B cell (primary cell): ENCODE data around the gene NINL. TPM values are rescaled to one million over a fixed set of nuclear protein-coding genes. Genes with fewer than 3 reads are reported as not detected.

Experiments used
- ATAC-seq: fragments of 200-7000 bp; cut with Tn5 transposase; one replicate; pipeline ENCODE4 v1.10.0; 2021; ENCODE audit warnings: low read depth, mild to moderate bottlenecking, moderate number of reproducible peaks, moderate library complexity
- CTCF ChIA-PET: fragments of 350-600 bp; sonication (Branson Sonifier 250); formaldehyde crosslinking; loops from one replicate; lab custom pipeline; 2021; ENCODE audit warnings: antibody characterized with exemption, inconsistent platforms; lab: Charles Lee
- POLR2A ChIA-PET: fragments of 350-600 bp; sonication (Branson Sonifier 250); formaldehyde crosslinking; loops from one replicate; lab custom pipeline; 2021; ENCODE audit warnings: antibody characterized with exemption; lab: Charles Lee
- DNase-seq: peaks from one replicate; pipeline ENCODE4 v3.0.0; 2013
- H2AFZ ChIP-seq: 2 replicates; pipeline ENCODE4 v1.6.1; 2012; ENCODE audit warnings: mild to moderate bottlenecking, low read depth, low read length; ENCODE audit not compliant: insufficient read depth, poor library complexity, severe bottlenecking
- H3K27ac ChIP-seq, 2 donors: 1 replicate in 1 of 2; 2 replicates in 1 of 2; pipeline ENCODE4 v1.5.1; 2012 to 2013; ENCODE audit warnings: low read length in 2 of 2, mild to moderate bottlenecking in 2 of 2, moderate library complexity in 1 of 2
- H3K27me3 ChIP-seq, 4 experiments: fragments of 200-600 bp in 1 of 4; sonication (generic) in 1 of 4; replicated peaks in 1 of 4; 1 replicate in 2 of 4; 2 replicates in 2 of 4; pipeline versions ENCODE4 v1.6.1 to v1.7.0; 2013 to 2016; ENCODE audit warnings: low read length in 3 of 4, mild to moderate bottlenecking in 2 of 4, mixed read lengths in 1 of 4, moderate library complexity in 1 of 4; ENCODE audit not compliant: insufficient read depth in 4 of 4, control insufficient read depth in 3 of 4; ENCODE audit errors: control extremely low read depth in 1 of 4
- H3K36me3 ChIP-seq, 2 experiments: replicated peaks in 1 of 2; 1 replicate in 1 of 2; 2 replicates in 1 of 2; pipeline versions ENCODE4 v1.6.1 to v1.7.1; 2013; ENCODE audit warnings: low read length in 1 of 2; ENCODE audit not compliant: insufficient read depth in 2 of 2, control insufficient read depth in 1 of 2; ENCODE audit errors: control extremely low read depth in 1 of 2, extremely low read depth in 1 of 2
- H3K4me1 ChIP-seq, 2 donors: fragments of 200-600 bp in 1 of 2; sonication (generic) in 1 of 2; 1 replicate in 1 of 2; 2 replicates in 1 of 2; pipeline versions ENCODE4 v1.5.1 to v1.6.1; 2013 to 2017; ENCODE audit warnings: low read length in 2 of 2; ENCODE audit not compliant: control insufficient read depth in 2 of 2, insufficient read depth in 2 of 2
- H3K4me2 ChIP-seq: replicated peaks from 2 replicates; pipeline ENCODE3; 2012; ENCODE audit warnings: mild to moderate bottlenecking, low read depth, low read length; ENCODE audit not compliant: poor library complexity, severe bottlenecking
- H3K4me3 ChIP-seq, 5 experiments: fragments of 200-600 bp in 1 of 5; sonication (generic) in 1 of 5; 1 replicate in 3 of 5; 2 replicates in 2 of 5; pipeline versions ENCODE4 v1.5.1 to v1.7.0; 2011 to 2016; ENCODE audit warnings: low read length in 4 of 5, mild to moderate bottlenecking in 4 of 5, low read depth in 2 of 5, control low read depth in 1 of 5, moderate library complexity in 1 of 5; ENCODE audit not compliant: insufficient read depth in 1 of 5; ENCODE audit errors: control extremely low read depth in 1 of 5, extremely low read depth in 1 of 5
- H3K79me2 ChIP-seq: fragments of 200-600 bp; sonication (generic); one replicate; pipeline ENCODE4 v1.6.0; 2016; ENCODE audit warnings: low read length; ENCODE audit not compliant: control insufficient read depth, insufficient read depth
- H3K9ac ChIP-seq: fragments of 200-600 bp; sonication (generic); 2 replicates; pipeline ENCODE4 v1.6.1; 2017; ENCODE audit warnings: mild to moderate bottlenecking, low read length, moderate library complexity
- H3K9me3 ChIP-seq, 3 donors: one replicate each; pipeline versions ENCODE4 v1.6.1 to v1.7.1; 2013; ENCODE audit warnings: low read length in 2 of 3; ENCODE audit not compliant: control insufficient read depth in 2 of 3, insufficient read depth in 1 of 3; ENCODE audit errors: control extremely low read depth in 1 of 3
- H4K20me1 ChIP-seq: 2 replicates; pipeline ENCODE4 v1.6.0; 2012; ENCODE audit warnings: mild to moderate bottlenecking, low read length; ENCODE audit not compliant: insufficient read depth, control insufficient read depth, poor library complexity, severe bottlenecking
- H3K27ac Mint-ChIP-seq: one replicate; pipeline ENCODE4 v1.8.0; 2021; ENCODE audit warnings: mixed read lengths
- H3K27me3 Mint-ChIP-seq: one replicate; pipeline ENCODE4 v1.8.0; 2021; ENCODE audit warnings: mixed read lengths
- H3K4me1 Mint-ChIP-seq: one replicate; pipeline ENCODE4 v1.8.0; 2021; ENCODE audit warnings: mixed read lengths
- H3K4me3 Mint-ChIP-seq: one replicate; pipeline ENCODE4 v1.8.0; 2021; ENCODE audit warnings: mixed read lengths
- H3K9me3 Mint-ChIP-seq: one replicate; pipeline ENCODE4 v1.8.0; 2022; ENCODE audit warnings: mixed read lengths; ENCODE audit not compliant: insufficient read depth
- CTCF ChIP-seq: fragments of 200-600 bp; IDR thresholded peaks from one replicate; pipeline ENCODE4 v1.8.0; 2022; ENCODE audit warnings: antibody characterized with exemption, mild to moderate bottlenecking
- EZH2 ChIP-seq: IDR thresholded peaks from 2 replicates; pipeline ENCODE4 v1.6.1; 2012; ENCODE audit warnings: borderline replicate concordance, low read depth, mild to moderate bottlenecking, moderate library complexity, low read length; ENCODE audit not compliant: insufficient read depth, poor library complexity, severe bottlenecking
- WGBS: methylation state at CpG from one replicate; pipeline ENCODE4 v1.1.5; 2013; ENCODE audit warnings: missing lambda C conversion rate; ENCODE audit not compliant: insufficient coverage; 5-methylcytosine and 5-hydroxymethylcytosine counted together
- intact Hi-C: fragments of 100-400 bp; cut with micrococcal nuclease; formaldehyde crosslinking; loops from one replicate; pipeline ENCODE4 v1.10.0; 2022
- polyA plus RNA-seq: library from polyadenylated mRNA; depleted of rRNA; stranded (reverse); fragments of >200 nt; gene quantifications from 2 replicates; pipeline ENCODE4 v1.2.3, GENCODE V29; 2012
- total RNA-seq, 2 donors: library from RNA; stranded (reverse); fragments of 120-200 nt in 1 of 2; gene quantifications; 1 replicate in 1 of 2; 2 replicates in 1 of 2; pipeline versions ENCODE4 v1.2.3 to v1.2.4, GENCODE V29; 2013 to 2022

Gene NINL
- total and polyA plus RNA-seq, 2 donors (not counting 1 experiment from before 2014, with no cell fraction given), result 1.8 to 5.5 TPM

- peaks cover 0 to 6% of the 10 kb centered on the region in 2 donors for H3K4me1 ChIP-seq
- WGBS, result 90% methylated on average over 11 of the region's 11 CpGs
- H3K79me2 ChIP-seq, result no peaks in the 10 kb centered on the region
- no peak overlapping the region for H3K27ac Mint-ChIP-seq
- DNase-seq (no peak), ATAC-seq (no peak)
- H3K9ac ChIP-seq, result no peak overlapping the region
- H3K9me3 ChIP-seq, result no peaks in the 10 kb centered on the region
- no peak overlapping the region for H3K4me3 ChIP-seq
- no peaks in the 10 kb centered on the region for H3K27me3 ChIP-seq
- no peaks in the 10 kb centered on the region for H4K20me1 ChIP-seq
- H3K4me2 ChIP-seq, result no peak overlapping the region
- TF ChIP-seq EZH2 (no peak), CTCF (no peak)
- H3K27me3 Mint-ChIP-seq, result no peaks in the 10 kb centered on the region
- no peaks in the 10 kb centered on the region for H3K36me3 ChIP-seq
- intact Hi-C loops, result no loop called here
- H3K4me1 Mint-ChIP-seq, result peaks cover 6% of the 10 kb centered on the region
- POLR2A ChIA-PET, result interaction anchor here (0.7 kb wide), 1 partner anchor 111 kb away, joined by 3 read pairs; no protein-coding TSS in a partner anchor
- H3K9me3 Mint-ChIP-seq, result no peaks in the 10 kb centered on the region
- no peak overlapping the region for H3K27ac ChIP-seq
- CTCF ChIA-PET, result no interaction called here
- no peak overlapping the region for H2AFZ ChIP-seq
- H3K4me3 Mint-ChIP-seq, result no peak overlapping the region
Observed at GRCh38 chr20:25481235-25481917, 104.0 kb downstream of the NINL start.

DNA sequence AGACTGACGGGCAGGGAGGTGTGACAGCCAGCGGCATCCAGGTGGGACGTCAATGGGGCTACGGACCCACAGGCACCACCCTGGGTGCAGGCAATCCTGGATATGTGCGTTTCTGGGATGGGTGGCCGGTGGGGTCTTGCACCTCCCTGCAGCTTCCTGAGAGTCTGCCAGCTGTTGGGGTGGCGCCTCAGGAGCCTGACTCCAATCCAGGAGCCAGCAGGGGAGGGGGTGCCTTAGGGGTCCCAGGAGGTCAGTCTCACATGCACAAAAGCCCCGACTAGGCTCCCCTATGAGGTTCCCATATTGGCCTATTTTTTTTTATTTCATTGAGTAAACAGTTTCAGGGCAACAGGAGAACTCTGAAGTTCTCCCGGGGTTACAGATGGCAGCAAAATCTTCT, 104.5 kb downstream of the NINL start:
- POLR2A ChIA-PET, result no interaction called here
- no peak overlapping the region for H2AFZ ChIP-seq
- H3K9me3 ChIP-seq, result no peaks in the 10 kb centered on the region
- no peaks in the 10 kb centered on the region for H3K79me2 ChIP-seq
- H3K4me1 Mint-ChIP-seq, result peaks cover 4% of the 10 kb centered on the region
- intact Hi-C loops, result no loop called here
- H3K4me2 ChIP-seq, result no peak overlapping the region
- H3K27me3 Mint-ChIP-seq, result no peaks in the 10 kb centered on the region
- CTCF ChIA-PET, result no interaction called here
- H3K27ac Mint-ChIP-seq, result no peak overlapping the region
- ATAC-seq (no peak), DNase-seq (no peak)
- H3K4me3 ChIP-seq, result no peak overlapping the region
- 90% methylated on average over 8 of the region's 9 CpGs for WGBS
- no peak overlapping the region for H3K4me3 Mint-ChIP-seq
- H3K9ac ChIP-seq, result no peak overlapping the region
- H3K9me3 Mint-ChIP-seq, result no peaks in the 10 kb centered on the region
- TF ChIP-seq CTCF, result no peak
- no peak for TF ChIP-seq EZH2
- H3K27ac ChIP-seq, result no peak overlapping the region
- no peaks in the 10 kb centered on the region for H3K27me3 ChIP-seq
- H3K4me1 ChIP-seq, result peaks cover 0 to 4% of the 10 kb centered on the region in 2 donors
- no peaks in the 10 kb centered on the region for H3K36me3 ChIP-seq
- H4K20me1 ChIP-seq, result no peaks in the 10 kb centered on the region
